Stimulated activated CD8-positive, alpha-beta memory T cell treated with anti-CD3 and anti-CD28 coated beads, Interleukin-4, amount 100 ng/mL, for 48 hours (primary cell): ENCODE data around the gene TNS3.

Experiments
- DNase-seq: peaks from one replicate; pipeline ENCODE4 v3.0.0-alpha.2; 2020

Gene TNS3

DNA sequence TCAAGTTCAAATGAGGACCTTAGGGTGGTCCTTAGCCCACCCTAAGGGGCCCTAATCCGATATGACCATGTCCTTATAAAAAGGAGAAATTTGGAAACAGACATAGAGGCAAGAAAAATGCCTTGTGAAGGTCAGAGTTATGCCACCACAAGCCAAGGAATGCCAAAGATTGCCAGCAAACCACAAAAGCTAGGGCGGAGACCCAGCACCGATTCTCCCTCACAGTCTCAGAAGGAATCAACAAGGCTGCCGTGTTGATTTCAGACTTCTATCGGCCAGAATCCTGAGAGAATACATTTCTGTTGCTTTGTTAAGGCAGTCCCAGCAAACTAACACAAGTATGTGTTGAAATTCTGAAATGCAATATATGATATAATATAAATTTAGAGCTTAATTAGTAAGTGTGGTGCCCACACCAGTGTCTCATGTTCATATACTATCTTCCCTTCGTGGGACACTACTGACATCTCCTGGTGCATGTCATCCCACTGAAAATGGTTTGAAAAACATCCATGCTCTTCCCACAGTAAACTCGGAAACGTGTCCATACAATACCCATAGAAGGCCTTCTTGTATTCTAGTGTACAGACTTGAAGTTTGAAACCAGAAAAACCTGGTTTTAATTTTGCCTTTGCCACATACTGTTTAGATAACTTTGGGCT is 349.0 kb downstream of the TNS3 start:
- DNase-seq = no peak

DNA sequence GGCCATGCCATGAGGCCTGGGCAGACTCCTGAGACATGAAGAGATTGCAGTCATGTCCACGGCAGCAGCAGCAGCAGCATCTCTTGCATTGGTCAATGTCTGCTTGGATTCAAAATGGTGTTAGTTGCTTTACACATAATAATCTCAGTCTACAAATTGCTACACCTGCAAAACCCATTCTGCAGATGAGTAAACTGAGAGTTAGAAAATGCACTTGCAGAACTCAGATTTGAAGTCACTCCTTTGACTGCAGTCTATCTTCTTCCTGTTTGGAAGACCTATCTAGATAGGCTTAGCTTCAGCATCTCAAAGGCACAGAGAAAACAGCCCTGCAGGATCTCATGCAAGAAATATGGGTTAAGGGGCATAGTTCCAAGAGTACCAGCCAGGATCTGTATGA is 350.3 kb downstream of the TNS3 start:
- no peak for DNase-seq

DNA sequence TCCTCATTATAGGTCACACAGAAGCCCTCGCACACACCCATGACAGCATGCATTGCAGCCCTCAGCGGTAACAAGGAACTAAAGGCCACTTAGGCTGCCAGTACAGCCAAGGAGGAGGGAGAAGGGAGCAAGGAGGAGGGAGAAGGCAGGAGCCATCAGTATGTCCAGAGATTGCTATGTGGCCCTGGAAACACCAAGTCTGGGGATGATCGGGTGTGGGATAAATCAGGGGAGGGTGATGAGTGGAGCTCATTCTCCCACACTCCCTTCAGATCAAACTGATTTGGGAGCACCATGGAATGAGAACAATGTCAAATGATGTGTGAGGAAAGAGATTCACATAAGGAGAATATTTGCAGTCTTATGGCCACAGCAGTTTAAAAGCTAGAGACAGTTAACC is 350.9 kb downstream of the TNS3 start:
- no peak for DNase-seq

DNA sequence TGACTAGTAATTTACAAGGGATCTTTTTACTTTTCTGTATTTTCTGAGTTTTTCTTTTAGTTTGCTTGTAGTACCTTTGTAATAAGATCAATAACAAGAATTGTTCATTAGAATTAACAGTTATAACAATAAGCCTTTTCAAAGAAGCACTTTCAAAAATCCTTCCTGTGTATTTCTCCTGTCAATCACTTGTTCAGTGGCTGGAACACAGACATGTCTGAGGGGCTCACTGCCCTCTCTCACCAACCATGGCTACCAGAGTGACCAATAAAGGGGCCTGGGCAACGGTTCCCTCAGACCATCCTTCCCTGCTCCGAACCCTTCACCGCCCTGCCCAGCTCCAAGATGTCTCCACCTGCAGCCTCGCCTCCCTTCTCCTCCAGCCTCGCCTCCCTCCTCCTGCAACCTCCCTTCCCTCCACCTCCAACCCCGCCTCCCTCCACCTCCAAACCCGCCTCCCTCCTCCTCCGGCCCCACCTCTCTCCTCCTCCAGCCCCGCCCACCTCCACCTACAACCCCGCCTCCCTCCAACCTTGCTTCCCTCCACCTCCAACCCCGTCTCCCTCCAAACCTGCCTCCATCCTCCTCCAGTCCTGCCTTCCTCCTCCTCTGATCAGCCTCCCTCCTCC is 353.4 kb downstream of the TNS3 start:
- DNase-seq = peak; percentile 26

DNA sequence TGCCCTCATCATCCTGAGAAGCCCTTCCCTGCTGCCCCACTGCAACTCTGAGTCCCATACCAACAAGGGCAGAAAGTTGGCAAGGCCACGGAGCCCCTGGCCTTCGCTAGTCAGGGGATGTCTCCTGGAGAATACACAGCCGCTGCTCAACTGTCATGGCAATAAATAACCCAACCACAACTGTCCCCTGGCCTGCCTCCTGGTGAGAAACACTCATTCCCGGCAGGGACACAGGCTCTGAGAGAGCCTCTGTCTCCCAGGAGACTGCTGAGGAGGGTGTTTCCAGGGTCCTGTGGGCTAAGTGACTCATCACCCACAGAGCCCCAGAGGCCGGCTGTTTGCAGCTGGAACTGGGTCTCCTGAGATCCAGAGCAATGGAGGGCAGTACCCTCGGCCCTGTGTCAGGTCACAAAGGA is 354.1 kb downstream of the TNS3 start:
- DNase-seq = no peak

DNA sequence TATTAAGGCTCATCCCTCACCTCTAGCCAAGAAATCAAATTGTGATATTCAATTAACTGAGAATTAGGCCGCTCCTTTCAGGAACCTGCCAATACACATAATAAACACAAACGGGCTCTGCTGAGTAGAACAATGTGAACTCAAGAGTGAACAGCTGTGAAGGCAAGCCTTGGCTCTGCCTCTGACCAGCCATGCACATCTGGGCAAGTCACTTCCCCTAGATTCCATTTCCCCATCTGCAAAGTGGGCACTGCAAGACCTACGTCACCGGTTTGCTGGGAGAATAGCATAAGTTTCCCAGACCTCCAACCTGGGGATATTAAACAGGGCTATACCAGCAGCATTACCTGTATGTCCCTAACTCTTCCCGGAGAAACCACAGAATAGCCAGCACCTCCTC is 355.2 kb downstream of the TNS3 start:
- no peak for DNase-seq

DNA sequence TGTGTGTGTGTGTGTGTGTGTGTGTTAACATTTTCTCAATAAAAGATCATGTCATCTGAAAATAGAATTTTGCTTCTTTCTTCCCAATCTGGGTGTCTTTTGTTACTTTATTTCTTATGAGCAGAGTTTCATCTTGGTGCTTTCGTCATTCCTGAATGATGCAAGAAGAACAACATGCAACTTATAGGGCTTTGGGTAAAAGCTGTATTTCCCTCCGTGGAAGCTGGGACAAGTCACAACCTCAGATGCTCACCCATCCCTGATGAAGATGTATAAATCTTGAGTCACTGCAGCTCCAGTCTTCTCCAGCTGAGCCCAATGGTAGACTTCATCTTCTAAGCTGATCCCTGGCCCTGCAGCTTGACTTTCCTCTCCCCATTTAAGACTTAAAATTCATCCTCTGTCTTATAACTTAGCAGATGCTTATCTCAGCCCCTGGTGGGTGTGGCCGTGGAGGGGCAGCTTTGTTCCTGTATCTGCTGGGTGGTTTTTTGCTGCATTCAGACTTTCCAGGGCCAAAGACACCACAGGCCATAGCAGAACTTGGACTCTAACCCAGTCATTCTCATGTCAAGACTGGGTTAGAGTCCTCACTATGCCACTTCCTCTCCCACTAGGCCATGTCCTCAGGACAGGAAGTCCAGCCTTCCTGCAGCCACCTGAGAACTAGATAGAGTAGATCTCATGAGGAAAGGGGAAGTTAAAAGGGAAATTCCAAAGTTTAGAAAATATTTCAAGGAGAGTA is 356.4 kb downstream of the TNS3 start:
- DNase-seq = no peak
